ENCODE data around the gene RGS7. TPM values are rescaled to one million over a fixed set of nuclear protein-coding genes. Genes with fewer than 3 reads are reported as not detected.

Gene RGS7
- total RNA-seq, 4 donors from 2014 or later: 0.11 to 0.33 TPM; not detected in 2

DNA sequence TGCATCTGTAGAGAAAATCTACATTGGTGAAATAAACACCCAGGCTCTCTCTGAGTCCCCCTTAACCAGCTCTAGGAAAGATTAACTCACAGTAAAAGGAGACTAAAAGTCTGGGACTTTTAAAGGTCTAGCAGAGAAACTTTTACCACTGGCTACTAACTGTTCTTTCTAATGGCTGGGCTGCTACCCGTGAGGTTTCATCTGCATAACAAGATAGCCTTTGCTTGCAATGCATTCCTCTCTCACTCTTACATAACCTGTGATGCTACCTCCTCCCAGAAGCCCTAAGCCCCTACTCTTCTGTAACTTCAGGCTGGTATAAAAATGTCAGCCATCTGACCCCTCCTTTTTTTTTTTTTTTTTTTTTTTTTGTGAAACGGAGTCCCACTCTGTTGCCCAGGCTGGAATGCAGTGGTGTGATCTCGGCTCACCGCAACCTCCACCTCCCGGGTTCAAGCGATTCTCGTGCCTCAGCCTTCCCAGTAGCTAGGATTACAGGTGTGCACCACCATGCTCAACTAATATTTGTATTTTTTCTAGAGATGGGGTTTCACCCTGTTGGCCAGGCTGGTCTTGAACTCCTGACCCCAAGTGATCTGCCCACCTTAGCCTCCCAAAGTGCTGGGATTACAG, 344.2 kb downstream of the RGS7 start:
- Histone ChIP-seq H3K4me3 (no peak overlapping the region), H3K4me1 (no peaks in the 10 kb centered on the region), H3K36me3 (no peaks in the 10 kb centered on the region), H3K27me3 (no peaks in the 10 kb centered on the region), H3K27ac (replicated peaks in 1 of 4) (no peak overlapping the region), H3K9me3 (peaks cover 0 to 6% (median 0%) of the 10 kb centered on the region in 4 donors)
- no peak for TF ChIP-seq CTCF (IDR thresholded peaks at IDR 0.05)
- TF ChIP-seq POLR2AphosphoS5 (IDR thresholded peaks at IDR 0.05): no peak
- no peak for TF ChIP-seq POLR2A (IDR thresholded peaks at IDR 0.05; ENCODE audit: low read depth)
- TF ChIP-seq EP300 (IDR thresholded peaks at IDR 0.05): no peak
- intact Hi-C loops (cut with DNase I): no loop called here
- WGBS: 76% methylated on average over 7 of the region's 7 CpGs
- no peak for DNase-seq (ENCODE audit: extremely low spot score)

DNA sequence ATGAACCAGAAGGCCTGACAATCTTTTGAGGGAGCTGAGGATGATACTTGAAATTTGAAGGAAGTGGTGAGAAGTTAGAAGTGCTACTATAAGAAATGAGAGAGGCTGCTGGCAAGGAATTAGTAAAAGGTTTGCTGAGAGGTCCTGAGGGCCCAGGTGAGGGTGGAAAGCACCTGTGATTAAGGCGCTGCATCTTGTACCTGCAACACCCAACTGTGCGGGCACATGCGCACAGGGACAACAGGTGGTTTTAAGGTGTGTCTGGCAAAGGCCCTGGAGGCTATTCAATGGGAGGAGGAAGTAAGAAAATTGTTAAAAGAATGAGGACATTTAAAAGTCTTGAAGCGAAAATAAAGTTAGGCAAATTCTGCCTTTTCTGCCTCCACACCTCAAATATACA, 349.3 kb downstream of the RGS7 start:
- no peaks in the 10 kb centered on the region for H3K4me1 ChIP-seq
- H3K27ac ChIP-seq (replicated peaks in 1 of 4): no peak overlapping the region
- 90% methylated on average over 4 of the region's 4 CpGs for whole genome bisulfite sequencing
- H3K36me3 ChIP-seq: no peaks in the 10 kb centered on the region
- no peak overlapping the region for H3K4me3 ChIP-seq
- DNase-seq (ENCODE audit: extremely low spot score): no peak
- intact Hi-C loops (cut with DNase I): no loop called here
- H3K9me3 ChIP-seq: no peaks in the 10 kb centered on the region
- H3K27me3 ChIP-seq: no peaks in the 10 kb centered on the region
- TF ChIP-seq POLR2AphosphoS5 (IDR thresholded peaks at IDR 0.05) (no peak), CTCF (IDR thresholded peaks at IDR 0.05) (no peak), EP300 (IDR thresholded peaks at IDR 0.05) (no peak), POLR2A (IDR thresholded peaks at IDR 0.05; ENCODE audit: low read depth) (no peak)

- Histone ChIP-seq H3K27ac (replicated peaks in 1 of 4) (no peak overlapping the region), H3K9me3 (peaks cover 0 to under 1% (median 0%) of the 10 kb centered on the region in 4 donors), H3K4me1 (no peaks in the 10 kb centered on the region), H3K27me3 (no peaks in the 10 kb centered on the region), H3K4me3 (no peak overlapping the region), H3K36me3 (no peaks in the 10 kb centered on the region)
- intact Hi-C loops (cut with DNase I): no loop called here
- DNase-seq (ENCODE audit: extremely low spot score): no peak
- TF ChIP-seq POLR2AphosphoS5 (IDR thresholded peaks at IDR 0.05) (no peak), CTCF (IDR thresholded peaks at IDR 0.05) (no peak), EP300 (IDR thresholded peaks at IDR 0.05) (no peak), POLR2A (IDR thresholded peaks at IDR 0.05; ENCODE audit: low read depth) (no peak)
- WGBS: 74% methylated on average over 8 of the region's 8 CpGs
Measured at GRCh38 chr1:240999826-241000225, 357.2 kb downstream of the RGS7 start.

- intact Hi-C loops (cut with DNase I): no loop called here
- no peaks in the 10 kb centered on the region for H3K4me1 ChIP-seq
- H3K36me3 ChIP-seq: no peaks in the 10 kb centered on the region
- TF ChIP-seq CTCF (IDR thresholded peaks at IDR 0.05): no peak
- no peak for TF ChIP-seq POLR2A (IDR thresholded peaks at IDR 0.05; ENCODE audit: low read depth)
- TF ChIP-seq POLR2AphosphoS5 (IDR thresholded peaks at IDR 0.05): no peak
- TF ChIP-seq EP300 (IDR thresholded peaks at IDR 0.05): no peak
- H3K9me3 ChIP-seq: peaks cover 0 to 5% (median 0%) of the 10 kb centered on the region in 4 donors
- no peak for DNase-seq (ENCODE audit: extremely low spot score)
- 85% methylated on average over 18 of the region's 18 CpGs for WGBS
- H3K4me3 ChIP-seq: no peak overlapping the region
- H3K27ac ChIP-seq (replicated peaks in 1 of 4): no peak overlapping the region
- H3K27me3 ChIP-seq: no peaks in the 10 kb centered on the region
Measured at GRCh38 chr1:240998441-240999015, 358.5 kb downstream of the RGS7 start.

All from esophagus muscularis mucosa (tissue), 4 donors.